Mucosa of descending colon (tissue), 3 donors: Measurements from ENCODE around the gene CUL1. TPM values are rescaled to one million over a fixed set of nuclear protein-coding genes. Genes with fewer than 3 reads are reported as not detected.

Source experiments
- ATAC-seq: fragments of 200-7000 bp; cut with Tn5 transposase; one replicate; pipeline ENCODE4 v1.9.1; 2020; ENCODE audit warnings: mild to moderate bottlenecking, moderate library complexity
- DNase-seq, 3 donors: peaks; one replicate each; pipeline ENCODE4 v3.0.0-alpha.2; 2020
- H3K36me3 ChIP-seq: fragments of 200-600 bp; one replicate; pipeline ENCODE4 v1.8.0; 2021; ENCODE audit warnings: low read depth, mild to moderate bottlenecking
- H3K4me1 ChIP-seq: fragments of 200-600 bp; one replicate; pipeline ENCODE4 v1.8.0; 2021; ENCODE audit warnings: low read depth, mild to moderate bottlenecking
- H3K4me3 ChIP-seq: fragments of 200-600 bp; one replicate; pipeline ENCODE4 v1.8.0; 2021; ENCODE audit warnings: mild to moderate bottlenecking
- H3K9me3 ChIP-seq: fragments of 200-600 bp; one replicate; pipeline ENCODE4 v1.8.0; 2021; ENCODE audit warnings: mild to moderate bottlenecking
- intact Hi-C, 2 donors: fragments of 100-400 bp; cut with DNase I in 1 of 2; cut with micrococcal nuclease in 1 of 2; formaldehyde crosslinking; loops; one replicate each; pipeline versions ENCODE4 v1.11.0 to v1.11.1; 2022; cut with DNase I, micrococcal nuclease
- total RNA-seq, 3 donors: library from RNA; stranded (reverse); fragmentation: NEBNext Ultra II Directional in 2 of 3; extraction: Animal tissue kit (Norgen Biotek cat#: 25700) in 2 of 3; gene quantifications; one replicate each; pipeline versions ENCODE4 v1.2.1 to v1.2.4, GENCODE V29; 2021 to 2023
- TF ChIP-seq, protein P1 (sequence below): fragments of 200-600 bp; IDR thresholded peaks from one replicate; pipeline ENCODE4 v1.8.0; 2022; ENCODE audit warnings: antibody characterized with exemption, mild to moderate bottlenecking
- donor health status: DM: no; HTN: no; CAD: no; lungs with moderate emphysema.
- donor health status: DM: no; HTN: no; CAD: no.
- donor health status: DM: no; HTN: yes; CAD: no.

CUL1 gene
- total RNA-seq, 3 donors from 2014 or later = 28.7 to 58.1 (median 33.3) TPM

DNA sequence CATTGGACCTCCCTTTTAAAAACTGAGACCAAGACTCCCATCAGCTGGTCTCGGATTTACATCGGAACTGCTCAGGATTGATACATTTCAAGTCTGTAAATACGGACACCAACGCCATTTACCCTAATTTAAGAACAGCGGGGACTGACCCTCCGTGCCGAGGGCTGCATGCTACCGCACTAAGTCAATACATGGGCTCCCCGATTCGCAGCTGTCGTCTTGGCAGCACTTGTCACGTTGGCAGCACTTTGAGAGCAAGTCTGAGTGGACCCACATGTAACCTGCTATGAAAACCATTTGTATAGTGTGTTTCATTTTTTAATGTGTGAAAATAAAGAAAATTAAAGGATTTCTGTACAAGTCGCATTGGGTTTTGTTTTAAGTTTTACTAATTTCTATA, 102.0 kb downstream of the CUL1 start:
- Histone ChIP-seq H3K4me3 (no peak overlapping the region), H3K9me3 (no peaks in the 10 kb centered on the region), H3K4me1 (no peaks in the 10 kb centered on the region), H3K36me3 (peaks cover 8% of the 10 kb centered on the region)
- DNase-seq = no peak
- TF ChIP-seq, protein P1, sequence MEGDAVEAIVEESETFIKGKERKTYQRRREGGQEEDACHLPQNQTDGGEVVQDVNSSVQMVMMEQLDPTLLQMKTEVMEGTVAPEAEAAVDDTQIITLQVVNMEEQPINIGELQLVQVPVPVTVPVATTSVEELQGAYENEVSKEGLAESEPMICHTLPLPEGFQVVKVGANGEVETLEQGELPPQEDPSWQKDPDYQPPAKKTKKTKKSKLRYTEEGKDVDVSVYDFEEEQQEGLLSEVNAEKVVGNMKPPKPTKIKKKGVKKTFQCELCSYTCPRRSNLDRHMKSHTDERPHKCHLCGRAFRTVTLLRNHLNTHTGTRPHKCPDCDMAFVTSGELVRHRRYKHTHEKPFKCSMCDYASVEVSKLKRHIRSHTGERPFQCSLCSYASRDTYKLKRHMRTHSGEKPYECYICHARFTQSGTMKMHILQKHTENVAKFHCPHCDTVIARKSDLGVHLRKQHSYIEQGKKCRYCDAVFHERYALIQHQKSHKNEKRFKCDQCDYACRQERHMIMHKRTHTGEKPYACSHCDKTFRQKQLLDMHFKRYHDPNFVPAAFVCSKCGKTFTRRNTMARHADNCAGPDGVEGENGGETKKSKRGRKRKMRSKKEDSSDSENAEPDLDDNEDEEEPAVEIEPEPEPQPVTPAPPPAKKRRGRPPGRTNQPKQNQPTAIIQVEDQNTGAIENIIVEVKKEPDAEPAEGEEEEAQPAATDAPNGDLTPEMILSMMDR = no peak
- intact Hi-C loops = no loop called here
- no peak for ATAC-seq

DNA sequence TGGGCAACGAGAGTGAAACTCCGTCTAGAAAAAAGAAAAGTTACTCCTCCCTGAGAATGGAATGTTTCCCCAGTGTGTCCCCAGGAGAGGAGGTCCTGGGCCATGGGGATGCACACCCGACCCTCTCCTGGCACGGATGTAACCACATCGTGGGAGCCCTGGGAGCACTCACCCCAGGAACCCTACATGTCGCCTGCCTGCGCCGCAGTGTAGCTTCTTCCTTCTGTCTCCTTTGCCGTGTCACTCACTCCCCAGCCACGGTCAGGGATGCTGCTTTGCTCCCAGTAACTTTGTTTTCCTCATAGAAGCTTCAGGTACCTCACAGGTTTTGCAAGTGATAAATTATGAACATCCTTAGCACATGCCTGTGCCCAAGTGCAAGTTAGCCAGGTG, 103.4 kb downstream of the CUL1 start:
- peaks cover 8% of the 10 kb centered on the region for H3K36me3 ChIP-seq

DNA sequence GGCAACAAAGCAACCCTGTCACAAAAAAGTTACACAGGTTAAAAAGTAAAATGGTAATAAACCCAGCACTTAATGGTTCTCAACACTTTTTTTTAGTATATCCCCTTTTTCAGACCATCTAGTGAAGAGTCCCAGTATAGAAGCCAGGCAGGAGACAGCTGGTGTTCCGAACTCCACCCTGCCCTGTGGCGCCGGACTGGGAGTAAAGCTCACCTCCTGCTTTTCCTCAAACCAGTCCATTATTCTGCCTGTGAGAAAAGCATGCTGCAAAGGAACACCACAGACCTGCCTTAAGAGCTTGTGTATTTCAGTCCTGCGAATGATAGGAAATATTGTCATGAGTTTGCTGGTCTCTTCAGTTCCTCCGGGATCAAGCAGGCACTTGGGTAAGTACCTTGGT, 104.4 kb downstream of the CUL1 start:
- TF ChIP-seq, protein P1 = no peak
- Histone ChIP-seq H3K4me1 (no peaks in the 10 kb centered on the region), H3K9me3 (no peaks in the 10 kb centered on the region), H3K4me3 (no peak overlapping the region), H3K36me3 (peaks cover 8% of the 10 kb centered on the region)
- no peak for DNase-seq
- ATAC-seq = no peak
- intact Hi-C loops = no loop called here

More for the DNA sequence above, 103.4 kb downstream of the CUL1 start:
- TF ChIP-seq, protein P1 = no peak
- Histone ChIP-seq H3K4me3 (no peak overlapping the region), H3K4me1 (no peaks in the 10 kb centered on the region), H3K9me3 (no peaks in the 10 kb centered on the region)
- ATAC-seq = no peak
- intact Hi-C loops = no loop called here
- no peak for DNase-seq

DNA sequence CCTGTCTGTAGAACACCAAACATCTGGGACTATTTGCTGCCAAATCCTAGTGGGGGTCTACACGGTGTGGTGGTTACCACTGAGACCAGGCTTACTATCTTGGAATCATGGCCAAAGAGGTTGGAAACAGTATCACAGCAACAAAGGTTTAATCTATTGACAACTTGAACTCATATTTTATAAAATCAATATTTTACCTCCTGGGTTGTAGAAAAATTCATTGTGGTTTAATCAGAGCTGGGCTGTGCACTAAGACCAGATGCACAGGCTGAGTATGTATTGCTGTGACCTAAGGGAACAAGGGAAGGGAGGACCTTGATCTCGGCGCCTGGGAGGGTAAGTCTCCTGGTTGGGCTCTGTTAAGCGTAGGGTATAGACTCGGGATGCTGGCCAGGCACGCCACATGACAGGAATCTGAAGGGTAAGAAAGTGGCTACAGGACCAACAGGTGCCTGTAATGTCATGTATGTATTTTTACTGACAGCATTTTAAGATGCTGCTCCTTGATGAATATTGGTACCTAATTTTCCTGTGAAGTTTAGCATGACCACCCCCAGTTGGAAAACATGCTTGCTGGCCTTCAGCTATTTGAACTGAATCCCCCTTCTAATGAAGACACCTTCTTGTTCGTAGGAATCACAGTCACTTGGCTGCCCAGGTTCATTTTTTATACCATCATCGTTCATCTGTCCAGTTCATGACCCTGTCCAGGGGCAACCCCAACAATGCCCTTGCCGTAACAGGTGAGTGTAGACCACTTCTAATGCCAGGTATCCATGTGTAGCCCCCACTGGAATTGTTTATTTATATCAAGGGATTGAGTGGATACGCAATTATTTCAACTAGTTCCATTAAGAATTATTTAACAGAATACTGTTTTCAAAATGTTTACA, 105.9 kb downstream of the CUL1 start:
- no peaks in the 10 kb centered on the region for H3K9me3 ChIP-seq
- no peak for ATAC-seq
- peaks cover 8% of the 10 kb centered on the region for H3K36me3 ChIP-seq
- TF ChIP-seq, protein P1 = no peak
- no peaks in the 10 kb centered on the region for H3K4me1 ChIP-seq
- DNase-seq = no peak
- H3K4me3 ChIP-seq = no peak overlapping the region
- intact Hi-C loops = no loop called here

DNA sequence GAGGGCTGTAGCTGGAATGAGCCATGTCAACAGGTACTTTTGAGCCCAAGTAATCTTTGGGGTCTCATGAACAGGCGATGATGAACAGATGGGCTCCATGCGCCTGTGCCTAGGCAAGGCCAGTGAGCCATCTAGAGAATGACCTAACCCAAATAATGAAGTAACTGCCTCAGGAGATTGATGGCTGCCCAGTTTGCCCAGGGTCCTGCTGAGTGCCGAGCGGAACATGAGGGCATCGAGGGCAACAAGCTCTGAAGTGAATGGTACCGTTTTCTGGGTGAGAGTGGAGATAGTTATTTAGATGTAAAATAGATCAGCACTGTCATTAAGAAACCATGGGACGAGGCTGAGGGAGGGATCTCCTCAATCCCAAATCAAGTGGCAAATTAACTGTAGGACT, 107.5 kb downstream of the CUL1 start:
- Histone ChIP-seq H3K36me3 (no peaks in the 10 kb centered on the region), H3K4me3 (no peak overlapping the region), H3K9me3 (no peaks in the 10 kb centered on the region), H3K4me1 (no peaks in the 10 kb centered on the region)
- TF ChIP-seq, protein P1 = no peak
- ATAC-seq (no peak), DNase-seq (no peak)
- intact Hi-C loops = no loop called here
